ENCODE results near the gene ISY1.
A peak's percentile ranks its signal among the peaks of the same experiment; 100 is the strongest.
"Not testable (repeated sequence)": the region's sequence is repeated elsewhere in the genome, so short reads cannot be mapped to it uniquely, and the experiment has no call there.

The ISY1 gene

DNA sequence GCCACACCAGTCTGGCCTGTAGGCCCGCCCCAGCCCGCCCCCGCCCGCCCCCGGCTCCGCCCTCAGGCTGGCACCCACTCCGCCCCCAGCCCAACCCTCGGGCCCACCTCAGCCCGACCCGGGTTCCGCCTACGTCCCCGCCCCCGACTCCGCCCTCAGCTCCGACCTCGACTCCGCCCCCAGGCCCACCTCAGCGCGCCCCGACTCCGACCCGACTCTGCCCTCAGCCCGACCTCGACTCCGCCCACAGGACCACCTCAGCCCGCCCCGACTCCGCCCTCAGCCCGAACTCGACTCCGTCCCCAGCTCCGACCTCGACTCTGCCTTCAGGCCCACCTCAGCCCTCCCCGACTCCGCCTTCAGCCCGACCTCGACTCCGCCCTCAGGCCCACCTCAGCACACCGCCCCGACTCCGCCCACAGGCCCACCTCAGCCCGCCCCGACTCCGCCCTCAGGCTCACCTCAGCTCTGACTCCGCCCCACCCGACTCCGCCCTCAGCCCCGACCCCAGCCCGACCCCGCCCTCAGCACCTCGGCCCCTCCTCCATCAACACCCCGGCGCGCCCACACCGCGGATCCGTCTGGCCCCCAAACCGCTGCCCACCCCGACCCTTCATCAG is 39.0 kb downstream of the ISY1 start, which contains the start of gene RAB43:
Gene RAB43 (minus strand): TSS at position 13 of the 620 bp plus-strand sequence. CDS start 315 bp downstream, outside the sequence.
- in situ Hi-C loops (cut with HindIII; ENCODE audit: low pct_unique_long_range_greater_than_20kb, low sequenced_read_pairs) = no loop called here
- TF ChIP-seq JUND (IDR thresholded peaks at IDR 0.05; ENCODE audit: low read depth) = no peak

DNA sequence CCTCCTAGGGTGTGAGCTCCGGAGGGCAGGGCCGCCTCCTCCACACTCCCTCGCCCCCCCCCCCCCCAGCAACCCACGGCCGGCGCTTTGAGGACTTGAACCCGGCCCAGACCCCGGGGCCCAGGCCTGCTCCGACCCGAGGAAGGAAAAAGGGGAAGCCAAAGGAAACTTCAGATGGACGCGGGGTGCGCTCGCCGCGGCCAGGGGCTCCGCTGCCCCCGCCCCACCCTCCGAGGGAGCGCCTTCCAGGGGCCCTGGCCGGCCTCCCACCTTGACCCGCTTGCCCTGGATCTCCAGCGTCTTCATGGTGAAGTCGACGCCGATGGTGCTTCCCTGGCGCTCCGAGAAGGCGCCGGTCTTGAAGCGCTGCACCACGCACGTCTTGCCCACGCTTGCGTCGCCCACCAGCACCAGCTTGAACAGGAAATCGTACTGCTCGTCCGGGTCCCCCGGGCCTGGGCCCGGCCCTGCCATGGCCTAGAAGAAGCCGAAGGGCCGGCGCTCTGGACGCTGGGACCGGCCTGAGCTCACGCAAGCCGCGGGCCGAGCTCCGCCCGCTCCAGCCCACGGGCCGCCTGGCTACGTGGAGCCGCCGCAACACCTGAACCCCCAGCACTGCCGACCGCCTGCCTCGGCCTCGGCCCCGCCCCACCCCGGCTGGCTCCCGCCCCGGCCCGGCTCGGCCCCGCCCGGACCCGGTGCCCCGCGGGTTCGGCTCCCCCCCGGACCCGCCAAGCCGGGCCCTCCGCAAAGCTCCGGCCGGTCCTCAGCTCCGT is 39.7 kb downstream of the ISY1 start:
- TF ChIP-seq JUND (IDR thresholded peaks at IDR 0.05; ENCODE audit: low read depth) = no peak
- peak in 1 of 2 experiments; percentile 93 for DNase-seq (ENCODE audit: low read depth in 1 of 2, low spot score in 1 of 2)
- in situ Hi-C loops (cut with HindIII; ENCODE audit: low pct_unique_long_range_greater_than_20kb, low sequenced_read_pairs) = no loop called here

More for the DNA sequence above, 39.0 kb downstream of the ISY1 start, which contains the start of gene RAB43:
- peak; percentile 86 to 91 for DNase-seq (ENCODE audit: low read depth in 1 of 2, low spot score in 1 of 2)

- peak; percentile 80 to 86 for DNase-seq (ENCODE audit: low read depth in 1 of 2, low spot score in 1 of 2)
- in situ Hi-C loops (cut with HindIII; ENCODE audit: low pct_unique_long_range_greater_than_20kb, low sequenced_read_pairs) = no loop called here
- TF ChIP-seq JUND (IDR thresholded peaks at IDR 0.05; ENCODE audit: low read depth) = no peak
Observed at GRCh38 chr3:129120254-129121004, 40.4 kb downstream of the ISY1 start.

GRCh38 chr3:129119365-129120100 is 41.3 kb downstream of the ISY1 start:
- in situ Hi-C loops (cut with HindIII; ENCODE audit: low pct_unique_long_range_greater_than_20kb, low sequenced_read_pairs) = no loop called here
- no peak for TF ChIP-seq JUND (IDR thresholded peaks at IDR 0.05; ENCODE audit: low read depth)
- DNase-seq (ENCODE audit: low read depth in 1 of 2, low spot score in 1 of 2) = no peak

DNA sequence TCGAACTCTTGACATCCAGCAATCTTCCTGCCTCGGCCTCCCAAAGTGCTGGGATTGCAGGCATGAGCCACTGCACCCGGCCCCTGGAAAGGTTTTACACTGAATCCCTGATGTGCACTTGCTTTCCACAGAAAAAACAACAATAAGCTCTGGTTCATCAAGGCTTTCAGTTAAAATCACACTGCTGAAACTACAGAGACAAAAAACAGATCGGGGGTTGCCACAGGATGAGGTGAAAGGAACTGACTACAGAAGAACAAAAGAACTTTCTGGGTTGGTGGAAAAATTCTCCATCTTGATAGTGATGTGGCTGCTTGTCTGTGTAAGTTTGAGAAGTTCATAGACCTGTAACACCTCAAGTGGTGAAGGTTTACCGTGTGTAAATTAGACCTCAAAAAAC is 42.1 kb downstream of the ISY1 start:
- in situ Hi-C loops (cut with HindIII; ENCODE audit: low pct_unique_long_range_greater_than_20kb, low sequenced_read_pairs) = no loop called here
- no peak for TF ChIP-seq JUND (IDR thresholded peaks at IDR 0.05; ENCODE audit: low read depth)
- no peak for DNase-seq (ENCODE audit: low read depth in 1 of 2, low spot score in 1 of 2)

DNA sequence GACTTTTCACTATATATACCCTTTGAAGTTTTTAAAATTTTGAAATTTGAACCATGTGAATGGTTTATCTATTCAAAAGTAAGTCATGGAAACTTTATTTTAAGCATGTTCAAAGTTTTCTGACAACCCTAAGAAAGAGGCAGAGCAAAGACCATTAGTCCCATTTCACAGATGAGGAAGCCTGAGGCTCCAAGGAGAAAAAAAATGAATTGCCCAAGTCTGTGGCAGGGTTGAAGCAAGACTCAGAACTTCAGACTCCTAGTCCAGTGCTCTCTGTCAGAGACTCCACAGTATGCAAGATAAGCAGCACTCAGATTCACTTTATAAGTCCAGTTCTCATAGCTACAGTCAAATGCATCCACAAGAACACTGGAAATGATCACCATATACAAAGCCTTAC is 43.7 kb downstream of the ISY1 start:
- in situ Hi-C loops (cut with HindIII; ENCODE audit: low pct_unique_long_range_greater_than_20kb, low sequenced_read_pairs) = no loop called here
- DNase-seq (ENCODE audit: low read depth in 1 of 2, low spot score in 1 of 2) = no peak
- TF ChIP-seq JUND (IDR thresholded peaks at IDR 0.05; ENCODE audit: low read depth) = no peak

DNA sequence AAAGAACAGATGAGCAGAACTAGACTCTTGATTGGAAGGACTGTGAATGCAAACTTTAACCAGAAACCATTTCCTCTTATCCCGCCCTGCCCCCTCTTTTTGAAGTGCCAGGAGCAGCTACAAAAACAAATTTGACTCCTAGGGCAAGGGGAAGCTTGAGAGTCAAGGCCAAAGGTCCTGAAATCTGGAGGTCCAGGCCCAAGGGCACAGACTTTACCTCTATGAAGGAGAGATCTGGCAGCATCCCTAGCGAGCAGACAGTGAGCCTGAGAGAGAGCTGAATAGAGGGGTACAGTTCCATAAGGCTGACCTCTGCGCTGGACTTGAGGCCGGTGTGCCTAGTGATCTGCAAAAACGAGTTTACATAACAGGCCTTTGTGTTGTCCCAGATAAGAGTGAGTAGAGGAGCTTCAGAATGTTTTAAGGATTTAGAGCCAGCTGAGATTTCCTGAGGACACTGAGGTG is 44.3 kb downstream of the ISY1 start:
- TF ChIP-seq JUND (IDR thresholded peaks at IDR 0.05; ENCODE audit: low read depth) = no peak
- in situ Hi-C loops (cut with HindIII; ENCODE audit: low pct_unique_long_range_greater_than_20kb, low sequenced_read_pairs) = no loop called here
- DNase-seq (ENCODE audit: low read depth in 1 of 2, low spot score in 1 of 2) = no peak

- in situ Hi-C loops (cut with HindIII; ENCODE audit: low pct_unique_long_range_greater_than_20kb, low sequenced_read_pairs) = no loop called here
- DNase-seq (ENCODE audit: low read depth in 1 of 2, low spot score in 1 of 2) = no peak
Observed at GRCh38 chr3:129114455-129114854, 46.4 kb downstream of the ISY1 start.

DNA sequence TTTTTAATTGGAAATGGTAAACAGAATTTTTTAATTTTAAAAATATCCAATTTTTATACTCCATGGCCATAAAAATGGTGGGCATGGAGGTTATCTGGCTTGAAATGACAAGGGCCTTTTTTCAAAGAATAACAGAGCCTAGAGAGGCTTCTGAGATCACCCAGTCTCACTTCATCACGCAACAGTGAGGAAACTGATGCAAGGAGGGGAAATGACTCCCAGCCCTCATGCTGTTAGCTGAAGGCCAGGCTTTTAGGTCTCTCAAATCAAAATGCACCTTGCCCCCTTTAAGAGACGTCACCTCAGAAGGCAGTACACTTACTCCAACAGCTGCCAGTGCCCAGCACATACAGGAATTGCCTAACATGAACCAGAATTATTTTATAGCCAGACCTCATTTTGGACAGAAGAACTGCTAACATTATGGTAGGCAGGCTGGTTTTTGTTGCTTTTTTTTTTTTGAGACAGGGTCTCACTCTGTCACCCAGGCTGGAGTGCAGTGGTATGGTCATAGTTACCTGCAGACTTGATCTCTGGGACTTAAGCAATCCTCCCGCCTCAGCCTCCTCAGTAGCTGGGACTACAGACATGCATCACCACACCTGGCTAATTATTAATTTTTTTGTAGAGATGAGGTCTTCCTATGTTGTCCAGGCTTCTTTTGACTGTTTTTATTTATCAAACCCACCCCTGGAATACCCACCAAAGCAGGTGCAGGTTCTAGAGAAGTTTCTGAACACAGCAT is 48.4 kb downstream of the ISY1 start:
- TF ChIP-seq JUND (IDR thresholded peaks at IDR 0.05; ENCODE audit: low read depth) = no peak
- in situ Hi-C loops (cut with HindIII; ENCODE audit: low pct_unique_long_range_greater_than_20kb, low sequenced_read_pairs) = no loop called here
- DNase-seq (ENCODE audit: low read depth in 1 of 2, low spot score in 1 of 2) = no peak

More at GRCh38 chr3:129114455-129114854, 46.4 kb downstream of the ISY1 start:
- TF ChIP-seq JUND (IDR thresholded peaks at IDR 0.05; ENCODE audit: low read depth) = no peak

GRCh38 chr3:129111076-129111780 is 49.6 kb downstream of the ISY1 start:
- DNase-seq (ENCODE audit: low read depth in 1 of 2, low spot score in 1 of 2); in situ Hi-C loops (cut with HindIII; ENCODE audit: low pct_unique_long_range_greater_than_20kb, low sequenced_read_pairs): not testable (repeated sequence)

GRCh38 chr3:129107793-129108192 is 53.1 kb downstream of the ISY1 start:
- DNase-seq (ENCODE audit: low read depth in 1 of 2, low spot score in 1 of 2) = no peak
- in situ Hi-C loops (cut with HindIII; ENCODE audit: low pct_unique_long_range_greater_than_20kb, low sequenced_read_pairs) = no loop called here
- no peak for TF ChIP-seq JUND (IDR thresholded peaks at IDR 0.05; ENCODE audit: low read depth)
